Breast epithelium (tissue), 4 donors: ENCODE results near the gene FOXN3. TPM values are rescaled to one million over a fixed set of nuclear protein-coding genes. Genes with fewer than 3 reads are reported as not detected.
"Not testable (repeated sequence)": the region's sequence is repeated elsewhere in the genome, so short reads cannot be mapped to it uniquely, and the experiment has no call there.

ENCODE experiments used
- DNase-seq, 2 donors: peaks; one replicate each; pipeline ENCODE4 v3.0.0-alpha.2; 2019; ENCODE audit warnings: low spot score in 2 of 2
- H3K27ac ChIP-seq, 2 donors: fragments of 200-600 bp; sonication (generic) in 1 of 2; one replicate each; pipeline ENCODE4 v1.5.1; 2016 to 2019; ENCODE audit warnings: mild to moderate bottlenecking in 1 of 2
- H3K27me3 ChIP-seq, 2 donors: fragments of 200-600 bp; sonication (generic) in 1 of 2; one replicate each; pipeline versions ENCODE4 v1.5.1 to v1.6.0; 2017 to 2019; ENCODE audit warnings: control low read depth in 1 of 2, mild to moderate bottlenecking in 1 of 2
- H3K36me3 ChIP-seq: fragments of 200-600 bp; one replicate; pipeline ENCODE4 v1.5.1; 2019
- H3K4me1 ChIP-seq, 2 donors: fragments of 200-600 bp; sonication (generic); one replicate each; pipeline ENCODE4 v1.5.1; 2016 to 2019; ENCODE audit warnings: control low read depth in 1 of 2
- H3K4me3 ChIP-seq, 3 donors: fragments of 200-600 bp; sonication (generic); 1 replicate in 2 of 3; 2 replicates in 1 of 3; pipeline ENCODE4 v1.5.1; 2016 to 2019; ENCODE audit warnings: mild to moderate bottlenecking in 3 of 3, moderate library complexity in 2 of 3
- H3K9me3 ChIP-seq, 2 donors: fragments of 200-600 bp; sonication (generic) in 1 of 2; one replicate each; pipeline ENCODE4 v1.5.1; 2016 to 2019; ENCODE audit warnings: control low read depth in 1 of 2
- CTCF ChIP-seq, 3 donors: fragments of 450-650 bp; IDR thresholded peaks; one replicate each; pipeline ENCODE4 v1.5.1; 2016 to 2017; ENCODE audit warnings: antibody characterized with exemption in 3 of 3, mild to moderate bottlenecking in 3 of 3, moderate library complexity in 3 of 3
- POLR2A ChIP-seq: fragments of 450-650 bp; IDR thresholded peaks from one replicate; pipeline ENCODE4 v1.6.1; 2016; ENCODE audit warnings: antibody characterized with exemption, mild to moderate bottlenecking, moderate library complexity
- POLR2AphosphoS5 ChIP-seq, 3 donors: sonication (generic); formaldehyde crosslinking; IDR thresholded peaks; one replicate each; pipeline ENCODE4 v1.6.1; 2017; ENCODE audit warnings: antibody characterized with exemption in 3 of 3
- intact Hi-C: fragments of 100-400 bp; cut with DNase I; formaldehyde crosslinking; loops from one replicate; pipeline ENCODE4 v1.15.1; 2023; ENCODE audit warnings: low total_unique reads
- total RNA-seq, 3 donors: library from RNA; depleted of rRNA; stranded (reverse); fragments of >200 nt; gene quantifications; one replicate each; pipeline ENCODE4 v1.1.0, GENCODE V29; 2016

FOXN3 gene
- total RNA-seq, 3 donors from 2014 or later = 70.7 to 180 (median 80.3) TPM

DNA sequence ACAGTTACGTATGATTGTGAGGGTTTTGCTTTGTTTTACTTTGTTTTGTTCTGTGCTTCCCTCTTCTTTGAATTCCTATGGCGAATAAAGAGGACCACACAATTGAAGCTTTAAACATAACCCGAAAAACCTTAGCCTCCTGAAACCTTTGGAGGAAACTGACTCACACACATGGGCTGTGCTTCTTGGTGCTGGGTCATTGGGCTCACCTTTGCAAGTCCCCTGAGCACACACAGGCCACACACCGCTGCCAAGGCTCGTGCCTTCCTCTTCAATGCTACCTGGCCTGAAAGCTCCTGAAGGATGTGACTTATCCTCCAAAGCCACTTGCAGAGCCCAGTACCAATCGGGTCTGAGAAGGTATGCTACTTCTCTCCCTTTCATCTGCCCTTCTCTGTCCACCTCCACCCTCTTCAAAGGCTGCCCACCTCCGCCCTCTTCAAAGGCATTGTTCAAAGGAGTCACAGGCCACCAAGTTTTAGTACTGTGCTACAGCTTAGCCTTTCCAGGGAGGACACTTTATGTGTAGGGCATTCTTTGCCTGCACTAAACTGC lies 114.6 kb downstream of the FOXN3 start:
- H3K9me3 ChIP-seq = no peaks in the 10 kb centered on the region
- DNase-seq = no peak
- H3K36me3 ChIP-seq = no peaks in the 10 kb centered on the region
- peak overlapping the region in 1 of 2 donors; percentile 56 for H3K27ac ChIP-seq
- intact Hi-C loops = loop anchor here (2.0 kb wide), 1 partner anchor 72 kb away; no protein-coding TSS in a partner anchor
- H3K27me3 ChIP-seq = no peaks in the 10 kb centered on the region
- peaks cover 0 to 3% of the 10 kb centered on the region in 2 donors for H3K4me1 ChIP-seq
- TF ChIP-seq POLR2A (no peak), POLR2AphosphoS5 (IDR thresholded peaks at IDR 0.05) (no peak), CTCF (IDR thresholded peaks at IDR 0.05) (no peak)
- no peak overlapping the region for H3K4me3 ChIP-seq

GRCh38 chr14:89299587-89299986 lies 117.4 kb downstream of the FOXN3 start:
- Histone ChIP-seq H3K27ac (no peak overlapping the region), H3K27me3 (no peaks in the 10 kb centered on the region), H3K36me3 (no peaks in the 10 kb centered on the region), H3K9me3 (no peaks in the 10 kb centered on the region), H3K4me3 (no peak overlapping the region), H3K4me1 (peaks cover 0 to 3% of the 10 kb centered on the region in 2 donors)
- no peak for DNase-seq
- intact Hi-C loops = no loop called here
- TF ChIP-seq CTCF (IDR thresholded peaks at IDR 0.05) = no peak

- intact Hi-C loops = no loop called here
- no peaks in the 10 kb centered on the region for H3K4me1 ChIP-seq
- DNase-seq = no peak
Observed at GRCh38 chr14:89298056-89298834, 118.8 kb downstream of the FOXN3 start.

DNA sequence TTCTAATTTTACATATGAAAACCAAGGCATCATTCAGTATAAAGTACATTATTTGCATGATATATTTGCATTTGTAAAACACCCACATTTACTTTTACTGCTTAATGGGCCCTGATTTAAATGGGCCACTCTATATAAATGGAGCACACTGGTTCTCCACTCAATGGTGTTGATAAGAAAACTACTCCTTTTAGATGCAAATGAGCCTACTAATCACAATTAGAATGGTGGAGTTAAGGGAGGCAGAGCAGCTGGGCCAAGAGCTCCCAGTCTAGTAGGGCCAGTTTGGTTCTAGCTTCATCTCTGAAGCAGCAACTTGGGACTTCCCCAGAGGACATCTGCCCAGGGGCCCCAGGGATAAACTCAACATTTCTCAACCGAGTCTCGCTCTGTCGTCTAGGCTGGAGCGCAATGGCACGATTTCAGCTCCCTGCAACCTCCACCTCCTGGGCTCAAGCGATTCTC lies 120.7 kb downstream of the FOXN3 start:
- Histone ChIP-seq H3K9me3 (no peaks in the 10 kb centered on the region), H3K27ac (no peak overlapping the region), H3K36me3 (no peaks in the 10 kb centered on the region), H3K27me3 (no peaks in the 10 kb centered on the region), H3K4me1 (no peaks in the 10 kb centered on the region), H3K4me3 (no peak overlapping the region)
- no peak for TF ChIP-seq POLR2A
- TF ChIP-seq CTCF (IDR thresholded peaks at IDR 0.05) = no peak
- TF ChIP-seq POLR2AphosphoS5 (IDR thresholded peaks at IDR 0.05) = no peak
- no peak for DNase-seq
- intact Hi-C loops = no loop called here

More at GRCh38 chr14:89298056-89298834, 118.8 kb downstream of the FOXN3 start:
- Histone ChIP-seq H3K9me3 (no peaks in the 10 kb centered on the region), H3K36me3 (no peaks in the 10 kb centered on the region), H3K27ac (no peak overlapping the region), H3K27me3 (no peaks in the 10 kb centered on the region), H3K4me3 (no peak overlapping the region)
- TF ChIP-seq POLR2A (no peak), CTCF (IDR thresholded peaks at IDR 0.05) (no peak), POLR2AphosphoS5 (IDR thresholded peaks at IDR 0.05) (no peak)

DNA sequence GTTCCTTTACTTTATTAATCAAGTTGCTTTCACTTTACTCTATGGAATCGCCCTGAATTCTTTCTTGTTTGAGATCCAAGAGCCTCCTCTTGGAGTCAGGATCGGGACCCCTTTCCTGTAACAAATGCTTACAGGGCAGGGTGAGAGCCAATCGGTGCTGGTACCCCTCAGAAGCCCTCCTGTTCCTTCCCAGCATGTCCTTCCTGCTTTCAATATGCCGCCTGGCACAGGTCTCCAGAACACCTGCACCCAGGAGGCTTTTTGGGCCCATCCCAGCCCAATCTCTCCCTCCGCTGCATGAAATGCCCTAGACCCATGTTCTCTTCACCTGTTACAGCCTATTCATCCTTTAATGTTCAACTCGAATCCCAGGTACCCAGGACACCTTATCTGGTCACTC lies 122.2 kb downstream of the FOXN3 start:
- Histone ChIP-seq H3K27ac (no peak overlapping the region), H3K27me3 (no peaks in the 10 kb centered on the region), H3K36me3 (no peaks in the 10 kb centered on the region), H3K4me1 (no peaks in the 10 kb centered on the region), H3K4me3 (no peak overlapping the region), H3K9me3 (no peaks in the 10 kb centered on the region)
- intact Hi-C loops = no loop called here
- TF ChIP-seq CTCF (IDR thresholded peaks at IDR 0.05) (no peak), POLR2A (no peak), POLR2AphosphoS5 (IDR thresholded peaks at IDR 0.05) (no peak)
- DNase-seq = no peak

DNA sequence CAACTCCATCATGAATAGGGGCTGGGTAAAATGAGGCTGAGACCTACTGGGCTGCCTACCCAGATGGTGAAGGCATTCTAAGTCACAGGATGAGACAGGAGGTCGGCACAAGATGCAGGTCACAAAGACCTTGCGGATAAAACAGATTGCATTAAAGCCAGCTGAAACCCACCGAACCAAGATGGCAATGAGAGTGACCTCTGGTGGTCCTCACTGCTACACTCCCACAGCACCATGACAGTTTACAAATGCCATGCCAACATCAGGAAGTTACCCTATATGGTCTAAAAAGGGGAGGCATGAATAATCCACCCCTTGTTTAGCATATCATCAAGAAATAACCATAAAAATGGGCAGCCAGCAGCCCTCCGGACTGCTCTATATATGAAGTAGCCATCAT lies 122.6 kb downstream of the FOXN3 start:
- DNase-seq, H3K27ac ChIP-seq, intact Hi-C loops, H3K9me3 ChIP-seq, H3K36me3 ChIP-seq, H3K4me1 ChIP-seq, H3K4me3 ChIP-seq, H3K27me3 ChIP-seq: not testable (repeated sequence)
